H1 (cell line): ENCODE measurements around the gene MEX3C. TPM values are rescaled to one million over a fixed set of nuclear protein-coding genes. Genes with fewer than 3 reads are reported as not detected.

Source experiments
- BACH1 ChIP-seq: IDR thresholded peaks from 2 replicates; pipeline ENCODE4 v1.6.1; 2012; ENCODE audit warnings: low read length, improper control_type of control experiment
- CBX8 ChIP-seq: fragments of 300-800, 300-1000 bp; sonication (generic); IDR thresholded peaks from 2 replicates; pipeline ENCODE4 v1.7.1; 2016; ENCODE audit warnings: low read depth, low read length, borderline replicate concordance
- CEBPB ChIP-seq: IDR thresholded peaks from 2 replicates; pipeline ENCODE4 v1.6.1; 2012; ENCODE audit warnings: low read depth, low read length
- EGR1 ChIP-seq: IDR thresholded peaks from 2 replicates; pipeline ENCODE4 v1.6.1; 2011; ENCODE audit warnings: low read depth, low read length, borderline replicate concordance
- EZH2 ChIP-seq: fragments of 200-600 bp; sonication (generic); IDR thresholded peaks from 2 replicates; pipeline ENCODE4 v1.7.1; 2012; ENCODE audit warnings: low read depth, mild to moderate bottlenecking, moderate library complexity, low read length, inconsistent platforms; ENCODE audit not compliant: severe bottlenecking
- FOSL1 ChIP-seq: IDR thresholded peaks from 2 replicates; pipeline ENCODE4 v1.6.1; 2011; ENCODE audit warnings: mild to moderate bottlenecking, low read depth, low read length, moderate library complexity; ENCODE audit not compliant: insufficient read depth
- JUND ChIP-seq: IDR thresholded peaks from 2 replicates; pipeline ENCODE4 v1.6.1; 2011; ENCODE audit warnings: mild to moderate bottlenecking, improper control_type of control experiment, low read length
- NANOG ChIP-seq: IDR thresholded peaks from 2 replicates; pipeline ENCODE4 v1.6.1; 2011; ENCODE audit warnings: low read length, low read depth, mild to moderate bottlenecking, inconsistent platforms; ENCODE audit not compliant: insufficient read depth, poor library complexity, severe bottlenecking
- POU5F1 ChIP-seq: IDR thresholded peaks from 2 replicates; pipeline ENCODE4 v1.6.1; 2011; ENCODE audit warnings: low read depth, mild to moderate bottlenecking, low read length, moderate library complexity
- TCF12 ChIP-seq: IDR thresholded peaks from 2 replicates; pipeline ENCODE4 v1.6.1; 2011; ENCODE audit warnings: low read depth, mild to moderate bottlenecking, low read length
- polyA plus RNA-seq, 7 experiments: library from polyadenylated mRNA; depleted of rRNA in 3 of 7; stranded (reverse) in 5 of 7; unstranded in 2 of 7; fragments of >200 nt in 5 of 7; fragments of 200-250 nt in 2 of 7; gene quantifications; 1 replicate in 5 of 7; 2 replicates in 1 of 7; 4 replicates in 1 of 7; pipeline versions ENCODE4 v1.2.1 to v1.2.3, GENCODE V29; 2011 to 2013; ENCODE audit warnings: missing spikeins in 2 of 7, mixed read lengths in 2 of 7
- total RNA-seq: library from RNA; stranded (reverse); fragmentation: NEBNext Ultra II Directional; extraction: Animal tissue kit (Norgen Biotek cat#: 25700); gene quantifications from 2 replicates; pipeline ENCODE4 v1.2.1, GENCODE V29; 2021
- TF ChIP-seq, protein P1 (sequence below): fragments of 300-600 bp; sonication (generic); IDR thresholded peaks from 2 replicates; pipeline ENCODE4 v1.7.1; 2012; ENCODE audit warnings: low read length, moderate library complexity, mild to moderate bottlenecking, inconsistent platforms; ENCODE audit not compliant: insufficient replicate concordance

The MEX3C gene
- total and polyA plus RNA-seq, 2 of the 8 experiments (the other 6 are each of a cell fraction or from before 2014, with no cell fraction given) = 48.2 to 103 TPM

- TF ChIP-seq, protein P1, sequence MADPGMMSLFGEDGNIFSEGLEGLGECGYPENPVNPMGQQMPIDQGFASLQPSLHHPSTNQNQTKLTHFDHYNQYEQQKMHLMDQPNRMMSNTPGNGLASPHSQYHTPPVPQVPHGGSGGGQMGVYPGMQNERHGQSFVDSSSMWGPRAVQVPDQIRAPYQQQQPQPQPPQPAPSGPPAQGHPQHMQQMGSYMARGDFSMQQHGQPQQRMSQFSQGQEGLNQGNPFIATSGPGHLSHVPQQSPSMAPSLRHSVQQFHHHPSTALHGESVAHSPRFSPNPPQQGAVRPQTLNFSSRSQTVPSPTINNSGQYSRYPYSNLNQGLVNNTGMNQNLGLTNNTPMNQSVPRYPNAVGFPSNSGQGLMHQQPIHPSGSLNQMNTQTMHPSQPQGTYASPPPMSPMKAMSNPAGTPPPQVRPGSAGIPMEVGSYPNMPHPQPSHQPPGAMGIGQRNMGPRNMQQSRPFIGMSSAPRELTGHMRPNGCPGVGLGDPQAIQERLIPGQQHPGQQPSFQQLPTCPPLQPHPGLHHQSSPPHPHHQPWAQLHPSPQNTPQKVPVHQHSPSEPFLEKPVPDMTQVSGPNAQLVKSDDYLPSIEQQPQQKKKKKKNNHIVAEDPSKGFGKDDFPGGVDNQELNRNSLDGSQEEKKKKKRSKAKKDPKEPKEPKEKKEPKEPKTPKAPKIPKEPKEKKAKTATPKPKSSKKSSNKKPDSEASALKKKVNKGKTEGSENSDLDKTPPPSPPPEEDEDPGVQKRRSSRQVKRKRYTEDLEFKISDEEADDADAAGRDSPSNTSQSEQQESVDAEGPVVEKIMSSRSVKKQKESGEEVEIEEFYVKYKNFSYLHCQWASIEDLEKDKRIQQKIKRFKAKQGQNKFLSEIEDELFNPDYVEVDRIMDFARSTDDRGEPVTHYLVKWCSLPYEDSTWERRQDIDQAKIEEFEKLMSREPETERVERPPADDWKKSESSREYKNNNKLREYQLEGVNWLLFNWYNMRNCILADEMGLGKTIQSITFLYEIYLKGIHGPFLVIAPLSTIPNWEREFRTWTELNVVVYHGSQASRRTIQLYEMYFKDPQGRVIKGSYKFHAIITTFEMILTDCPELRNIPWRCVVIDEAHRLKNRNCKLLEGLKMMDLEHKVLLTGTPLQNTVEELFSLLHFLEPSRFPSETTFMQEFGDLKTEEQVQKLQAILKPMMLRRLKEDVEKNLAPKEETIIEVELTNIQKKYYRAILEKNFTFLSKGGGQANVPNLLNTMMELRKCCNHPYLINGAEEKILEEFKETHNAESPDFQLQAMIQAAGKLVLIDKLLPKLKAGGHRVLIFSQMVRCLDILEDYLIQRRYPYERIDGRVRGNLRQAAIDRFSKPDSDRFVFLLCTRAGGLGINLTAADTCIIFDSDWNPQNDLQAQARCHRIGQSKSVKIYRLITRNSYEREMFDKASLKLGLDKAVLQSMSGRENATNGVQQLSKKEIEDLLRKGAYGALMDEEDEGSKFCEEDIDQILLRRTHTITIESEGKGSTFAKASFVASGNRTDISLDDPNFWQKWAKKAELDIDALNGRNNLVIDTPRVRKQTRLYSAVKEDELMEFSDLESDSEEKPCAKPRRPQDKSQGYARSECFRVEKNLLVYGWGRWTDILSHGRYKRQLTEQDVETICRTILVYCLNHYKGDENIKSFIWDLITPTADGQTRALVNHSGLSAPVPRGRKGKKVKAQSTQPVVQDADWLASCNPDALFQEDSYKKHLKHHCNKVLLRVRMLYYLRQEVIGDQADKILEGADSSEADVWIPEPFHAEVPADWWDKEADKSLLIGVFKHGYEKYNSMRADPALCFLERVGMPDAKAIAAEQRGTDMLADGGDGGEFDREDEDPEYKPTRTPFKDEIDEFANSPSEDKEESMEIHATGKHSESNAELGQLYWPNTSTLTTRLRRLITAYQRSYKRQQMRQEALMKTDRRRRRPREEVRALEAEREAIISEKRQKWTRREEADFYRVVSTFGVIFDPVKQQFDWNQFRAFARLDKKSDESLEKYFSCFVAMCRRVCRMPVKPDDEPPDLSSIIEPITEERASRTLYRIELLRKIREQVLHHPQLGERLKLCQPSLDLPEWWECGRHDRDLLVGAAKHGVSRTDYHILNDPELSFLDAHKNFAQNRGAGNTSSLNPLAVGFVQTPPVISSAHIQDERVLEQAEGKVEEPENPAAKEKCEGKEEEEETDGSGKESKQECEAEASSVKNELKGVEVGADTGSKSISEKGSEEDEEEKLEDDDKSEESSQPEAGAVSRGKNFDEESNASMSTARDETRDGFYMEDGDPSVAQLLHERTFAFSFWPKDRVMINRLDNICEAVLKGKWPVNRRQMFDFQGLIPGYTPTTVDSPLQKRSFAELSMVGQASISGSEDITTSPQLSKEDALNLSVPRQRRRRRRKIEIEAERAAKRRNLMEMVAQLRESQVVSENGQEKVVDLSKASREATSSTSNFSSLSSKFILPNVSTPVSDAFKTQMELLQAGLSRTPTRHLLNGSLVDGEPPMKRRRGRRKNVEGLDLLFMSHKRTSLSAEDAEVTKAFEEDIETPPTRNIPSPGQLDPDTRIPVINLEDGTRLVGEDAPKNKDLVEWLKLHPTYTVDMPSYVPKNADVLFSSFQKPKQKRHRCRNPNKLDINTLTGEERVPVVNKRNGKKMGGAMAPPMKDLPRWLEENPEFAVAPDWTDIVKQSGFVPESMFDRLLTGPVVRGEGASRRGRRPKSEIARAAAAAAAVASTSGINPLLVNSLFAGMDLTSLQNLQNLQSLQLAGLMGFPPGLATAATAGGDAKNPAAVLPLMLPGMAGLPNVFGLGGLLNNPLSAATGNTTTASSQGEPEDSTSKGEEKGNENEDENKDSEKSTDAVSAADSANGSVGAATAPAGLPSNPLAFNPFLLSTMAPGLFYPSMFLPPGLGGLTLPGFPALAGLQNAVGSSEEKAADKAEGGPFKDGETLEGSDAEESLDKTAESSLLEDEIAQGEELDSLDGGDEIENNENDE = no peak
- no peak for TF ChIP-seq FOSL1
- no peak for TF ChIP-seq EGR1
- no peak for TF ChIP-seq CEBPB
- TF ChIP-seq JUND = no peak
- TF ChIP-seq EZH2 = no peak
- no peak for TF ChIP-seq TCF12
- no peak for TF ChIP-seq CBX8
- no peak for TF ChIP-seq NANOG
- TF ChIP-seq POU5F1 = no peak
- TF ChIP-seq BACH1 = no peak
Measured at GRCh38 chr18:51195451-51196117, 1.9 kb downstream of the MEX3C start (continued).
